ENCODE measurements around the gene FPGS. TPM values are rescaled to one million over a fixed set of nuclear protein-coding genes. Genes with fewer than 3 reads are reported as not detected.

The FPGS gene
- total RNA-seq, 1 experiment from 2014 or later, result 81.7 TPM

DNA sequence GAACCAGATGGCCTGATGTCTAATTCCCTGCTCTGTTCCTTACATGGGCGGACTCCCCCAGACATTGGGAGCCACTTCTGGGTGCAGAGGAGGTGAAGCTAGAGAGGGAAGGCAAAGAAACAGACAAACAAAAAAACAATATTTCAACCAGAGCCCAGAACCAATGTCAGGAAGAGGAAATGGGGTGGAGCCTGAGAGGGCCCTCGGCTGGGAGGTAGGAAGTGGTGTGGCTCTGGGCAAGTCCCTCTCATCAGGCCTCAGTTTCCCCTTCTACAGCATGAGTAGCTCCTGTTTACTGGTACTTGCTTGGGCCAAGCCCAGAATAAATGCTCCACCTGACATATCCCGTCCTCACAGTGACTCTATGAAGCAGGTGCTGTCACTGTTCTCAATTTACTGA, 35.3 kb upstream of the FPGS start:
- Mint-ChIP-seq H3K9me3 (no peaks in the 10 kb centered on the region), H3K36me3 (no peaks in the 10 kb centered on the region), H3K27me3 (ENCODE audit: low read depth) (peaks cover 11% of the 10 kb centered on the region), H3K27ac (peak overlapping the region; percentile 10; the same call in 1 of the 2 replicates), H3K4me3 (no peak overlapping the region), H3K4me1 (peaks cover 49% of the 10 kb centered on the region)
- no peak for TF ChIP-seq FOXJ3 (CRISPR knock-in tag; IDR thresholded peaks at IDR 0.05; ENCODE audit: borderline replicate concordance)
- ATAC-seq (no peak), DNase-seq (ENCODE audit: low spot score) (no peak)
- POLR2A ChIA-PET, result interaction anchor here (0.6 kb wide), 1 partner anchor 147 kb away, joined by 5 read pairs; no protein-coding TSS in a partner anchor
- CTCF ChIA-PET, result interaction anchor here (0.7 to 1.8 kb wide), 5 partner anchors 13 to 102 kb away, joined by 3 to 7 read pairs (median 3); partner anchors contain the start of gene TOR2A

DNA sequence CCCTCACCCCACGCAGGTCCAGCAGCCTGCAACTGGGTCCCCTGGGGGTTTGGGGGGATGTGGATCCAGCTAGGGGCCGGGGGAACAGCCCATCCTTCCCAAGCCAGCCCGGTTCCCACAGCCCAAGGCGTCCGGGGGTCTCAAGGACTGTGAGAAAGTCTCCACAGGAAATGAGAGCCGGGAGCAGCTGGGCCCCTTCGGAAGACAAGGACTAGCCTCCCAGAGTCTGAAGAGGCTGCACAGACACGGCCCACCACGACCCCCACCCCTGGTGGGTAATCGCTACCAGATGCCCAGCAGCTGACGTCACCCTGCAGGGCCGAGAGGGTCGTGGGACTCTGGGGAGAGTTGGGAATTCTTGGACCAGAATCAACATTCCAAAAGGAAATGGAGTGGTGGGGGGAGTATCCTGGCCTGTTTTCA, 34.8 kb upstream of the FPGS start:
- TF ChIP-seq CREM (CRISPR knock-in tag; IDR thresholded peaks at IDR 0.05) (no peak), NR3C1 (CRISPR knock-in tag; conservative IDR thresholded peaks at IDR 0.05; ENCODE audit: low read depth) (no peak), ZNF396 (CRISPR knock-in tag; IDR thresholded peaks at IDR 0.05; ENCODE audit: borderline replicate concordance) (no peak), RELA (CRISPR knock-in tag; IDR thresholded peaks at IDR 0.05; ENCODE audit: borderline replicate concordance) (no peak), TCF7 (CRISPR knock-in tag; IDR thresholded peaks at IDR 0.05; ENCODE audit: low read depth) (no peak), FOXP1 (CRISPR knock-in tag; IDR thresholded peaks at IDR 0.05; ENCODE audit: borderline replicate concordance) (no peak), SMAD4 (CRISPR knock-in tag; IDR thresholded peaks at IDR 0.05) (no peak), NFYB (CRISPR knock-in tag; conservative IDR thresholded peaks at IDR 0.05; ENCODE audit: low read depth) (no peak), ZNF263 (CRISPR knock-in tag; IDR thresholded peaks at IDR 0.05; ENCODE audit: low read depth) (no peak), JAZF1 (CRISPR knock-in tag; IDR thresholded peaks at IDR 0.05) (no peak), ZBTB21 (CRISPR knock-in tag; IDR thresholded peaks at IDR 0.05; ENCODE audit: borderline replicate concordance) (no peak), ZNF671 (CRISPR knock-in tag; IDR thresholded peaks at IDR 0.05) (no peak), TP53 (CRISPR knock-in tag; IDR thresholded peaks at IDR 0.05) (no peak)
- TF ChIP-seq, protein P1, sequence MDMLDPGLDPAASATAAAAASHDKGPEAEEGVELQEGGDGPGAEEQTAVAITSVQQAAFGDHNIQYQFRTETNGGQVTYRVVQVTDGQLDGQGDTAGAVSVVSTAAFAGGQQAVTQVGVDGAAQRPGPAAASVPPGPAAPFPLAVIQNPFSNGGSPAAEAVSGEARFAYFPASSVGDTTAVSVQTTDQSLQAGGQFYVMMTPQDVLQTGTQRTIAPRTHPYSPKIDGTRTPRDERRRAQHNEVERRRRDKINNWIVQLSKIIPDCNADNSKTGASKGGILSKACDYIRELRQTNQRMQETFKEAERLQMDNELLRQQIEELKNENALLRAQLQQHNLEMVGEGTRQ (CRISPR knock-in tag; IDR thresholded peaks at IDR 0.05), result no peak
- TF ChIP-seq, protein P2, sequence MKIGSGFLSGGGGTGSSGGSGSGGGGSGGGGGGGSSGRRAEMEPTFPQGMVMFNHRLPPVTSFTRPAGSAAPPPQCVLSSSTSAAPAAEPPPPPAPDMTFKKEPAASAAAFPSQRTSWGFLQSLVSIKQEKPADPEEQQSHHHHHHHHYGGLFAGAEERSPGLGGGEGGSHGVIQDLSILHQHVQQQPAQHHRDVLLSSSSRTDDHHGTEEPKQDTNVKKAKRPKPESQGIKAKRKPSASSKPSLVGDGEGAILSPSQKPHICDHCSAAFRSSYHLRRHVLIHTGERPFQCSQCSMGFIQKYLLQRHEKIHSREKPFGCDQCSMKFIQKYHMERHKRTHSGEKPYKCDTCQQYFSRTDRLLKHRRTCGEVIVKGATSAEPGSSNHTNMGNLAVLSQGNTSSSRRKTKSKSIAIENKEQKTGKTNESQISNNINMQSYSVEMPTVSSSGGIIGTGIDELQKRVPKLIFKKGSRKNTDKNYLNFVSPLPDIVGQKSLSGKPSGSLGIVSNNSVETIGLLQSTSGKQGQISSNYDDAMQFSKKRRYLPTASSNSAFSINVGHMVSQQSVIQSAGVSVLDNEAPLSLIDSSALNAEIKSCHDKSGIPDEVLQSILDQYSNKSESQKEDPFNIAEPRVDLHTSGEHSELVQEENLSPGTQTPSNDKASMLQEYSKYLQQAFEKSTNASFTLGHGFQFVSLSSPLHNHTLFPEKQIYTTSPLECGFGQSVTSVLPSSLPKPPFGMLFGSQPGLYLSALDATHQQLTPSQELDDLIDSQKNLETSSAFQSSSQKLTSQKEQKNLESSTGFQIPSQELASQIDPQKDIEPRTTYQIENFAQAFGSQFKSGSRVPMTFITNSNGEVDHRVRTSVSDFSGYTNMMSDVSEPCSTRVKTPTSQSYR (CRISPR knock-in tag; IDR thresholded peaks at IDR 0.05), result no peak
- TF ChIP-seq, protein P3, sequence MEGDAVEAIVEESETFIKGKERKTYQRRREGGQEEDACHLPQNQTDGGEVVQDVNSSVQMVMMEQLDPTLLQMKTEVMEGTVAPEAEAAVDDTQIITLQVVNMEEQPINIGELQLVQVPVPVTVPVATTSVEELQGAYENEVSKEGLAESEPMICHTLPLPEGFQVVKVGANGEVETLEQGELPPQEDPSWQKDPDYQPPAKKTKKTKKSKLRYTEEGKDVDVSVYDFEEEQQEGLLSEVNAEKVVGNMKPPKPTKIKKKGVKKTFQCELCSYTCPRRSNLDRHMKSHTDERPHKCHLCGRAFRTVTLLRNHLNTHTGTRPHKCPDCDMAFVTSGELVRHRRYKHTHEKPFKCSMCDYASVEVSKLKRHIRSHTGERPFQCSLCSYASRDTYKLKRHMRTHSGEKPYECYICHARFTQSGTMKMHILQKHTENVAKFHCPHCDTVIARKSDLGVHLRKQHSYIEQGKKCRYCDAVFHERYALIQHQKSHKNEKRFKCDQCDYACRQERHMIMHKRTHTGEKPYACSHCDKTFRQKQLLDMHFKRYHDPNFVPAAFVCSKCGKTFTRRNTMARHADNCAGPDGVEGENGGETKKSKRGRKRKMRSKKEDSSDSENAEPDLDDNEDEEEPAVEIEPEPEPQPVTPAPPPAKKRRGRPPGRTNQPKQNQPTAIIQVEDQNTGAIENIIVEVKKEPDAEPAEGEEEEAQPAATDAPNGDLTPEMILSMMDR (IDR thresholded peaks at IDR 0.05), result no peak
- ChIA-PET CTCF (interaction anchor here (1.2 to 1.8 kb wide), 3 partner anchors 16 to 101 kb away, joined by 3 to 7 read pairs (median 5); partner anchors contain the start of gene TOR2A), POLR2A (interaction anchor here (0.6 kb wide), 1 partner anchor 148 kb away, joined by 5 read pairs; no protein-coding TSS in a partner anchor)
- Mint-ChIP-seq H3K4me1 (peaks cover 44% of the 10 kb centered on the region), H3K4me3 (no peak overlapping the region), H3K9me3 (no peaks in the 10 kb centered on the region), H3K27ac (no peak overlapping the region), H3K27me3 (ENCODE audit: low read depth) (peaks cover 11% of the 10 kb centered on the region), H3K36me3 (no peaks in the 10 kb centered on the region)
- DNase-seq (ENCODE audit: low spot score) (no peak), ATAC-seq (no peak)

DNA sequence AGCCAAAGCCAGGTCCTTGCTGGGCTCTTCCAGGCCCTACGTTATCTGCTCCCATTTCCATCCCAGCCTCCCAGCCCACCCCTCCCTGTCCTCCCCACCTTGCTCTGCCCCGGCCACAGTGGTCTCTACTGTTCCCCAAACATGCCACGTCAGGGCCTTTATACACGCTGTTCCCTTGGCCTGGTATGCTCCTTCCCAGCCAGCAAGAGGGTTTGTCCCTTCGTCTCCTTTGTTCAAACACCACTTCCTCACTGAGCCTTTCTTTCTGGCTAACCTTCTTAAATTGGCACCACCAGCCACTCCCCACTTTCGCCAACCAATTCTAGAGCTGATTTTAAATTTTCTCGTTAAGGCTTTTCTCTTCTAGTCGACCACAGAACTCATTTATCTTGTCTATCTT, 34.0 kb upstream of the FPGS start:
- ATAC-seq (no peak), DNase-seq (ENCODE audit: low spot score) (no peak)
- ChIA-PET POLR2A (no interaction called here), CTCF (interaction anchor here (1.8 to 3.3 kb wide), 3 partner anchors 13 to 34 kb away, joined by 7 to 38 read pairs (median 28); partner anchors contain the start of genes CDK9 and TOR2A)
- H3K36me3 Mint-ChIP-seq, result no peaks in the 10 kb centered on the region
- H3K9me3 Mint-ChIP-seq, result no peaks in the 10 kb centered on the region
- H3K27ac Mint-ChIP-seq, result no peak overlapping the region
- peaks cover 11% of the 10 kb centered on the region for H3K27me3 Mint-ChIP-seq (ENCODE audit: low read depth)
- H3K4me1 Mint-ChIP-seq, result peaks cover 39% of the 10 kb centered on the region
- no peak overlapping the region for H3K4me3 Mint-ChIP-seq
- TF ChIP-seq, protein P2 (CRISPR knock-in tag; IDR thresholded peaks at IDR 0.05), result no peak
- TF ChIP-seq GABPB1 (CRISPR knock-in tag; IDR thresholded peaks at IDR 0.05) (no peak), SP1 (CRISPR knock-in tag; conservative IDR thresholded peaks at IDR 0.05) (no peak)
- TF ChIP-seq, protein P4, sequence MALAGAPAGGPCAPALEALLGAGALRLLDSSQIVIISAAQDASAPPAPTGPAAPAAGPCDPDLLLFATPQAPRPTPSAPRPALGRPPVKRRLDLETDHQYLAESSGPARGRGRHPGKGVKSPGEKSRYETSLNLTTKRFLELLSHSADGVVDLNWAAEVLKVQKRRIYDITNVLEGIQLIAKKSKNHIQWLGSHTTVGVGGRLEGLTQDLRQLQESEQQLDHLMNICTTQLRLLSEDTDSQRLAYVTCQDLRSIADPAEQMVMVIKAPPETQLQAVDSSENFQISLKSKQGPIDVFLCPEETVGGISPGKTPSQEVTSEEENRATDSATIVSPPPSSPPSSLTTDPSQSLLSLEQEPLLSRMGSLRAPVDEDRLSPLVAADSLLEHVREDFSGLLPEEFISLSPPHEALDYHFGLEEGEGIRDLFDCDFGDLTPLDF (CRISPR knock-in tag; IDR thresholded peaks at IDR 0.05), result no peak
- TF ChIP-seq, protein P1 (CRISPR knock-in tag; IDR thresholded peaks at IDR 0.05), result no peak
- TF ChIP-seq, protein P5, sequence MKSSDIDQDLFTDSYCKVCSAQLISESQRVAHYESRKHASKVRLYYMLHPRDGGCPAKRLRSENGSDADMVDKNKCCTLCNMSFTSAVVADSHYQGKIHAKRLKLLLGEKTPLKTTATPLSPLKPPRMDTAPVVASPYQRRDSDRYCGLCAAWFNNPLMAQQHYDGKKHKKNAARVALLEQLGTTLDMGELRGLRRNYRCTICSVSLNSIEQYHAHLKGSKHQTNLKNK (CRISPR knock-in tag; IDR thresholded peaks at IDR 0.05), result no peak

All from WTC11 (cell line).